BLaER1 treated with 17β-estradiol and CSF1 and Interleukin-3, amounts not matched to agents 10 nM and 100 nM (cell line): ENCODE measurements around the gene CCT2.
A peak's percentile ranks its signal among the peaks of the same experiment; 100 is the strongest.

Source experiments
- H3K27ac ChIP-seq, 11 experiments: shearing (Covaris generic); formaldehyde crosslinking; 2 replicates each; pipeline ENCODE4 v1.8.1; 2022
- H3K27me3 ChIP-seq, 11 experiments: shearing (Covaris generic); formaldehyde crosslinking; 2 replicates each; pipeline ENCODE4 v1.8.1; 2022
- H3K36me3 ChIP-seq, 11 experiments: shearing (Covaris generic); formaldehyde crosslinking; 2 replicates each; pipeline ENCODE4 v1.8.1; 2022
- H3K4me1 ChIP-seq, 10 experiments: shearing (Covaris generic); formaldehyde crosslinking; 2 replicates each; pipeline ENCODE4 v1.8.1; 2022
- H3K4me2 ChIP-seq, 11 experiments: shearing (Covaris generic); formaldehyde crosslinking; 2 replicates each; pipeline ENCODE4 v1.8.1; 2022
- H3K4me3 ChIP-seq, 10 experiments: shearing (Covaris generic); formaldehyde crosslinking; 2 replicates each; pipeline ENCODE4 v1.8.1; 2022
- H3K9ac ChIP-seq, 11 experiments: shearing (Covaris generic); formaldehyde crosslinking; 2 replicates each; pipeline ENCODE4 v1.8.1; 2022
- H3K9me3 ChIP-seq, 11 experiments: shearing (Covaris generic); formaldehyde crosslinking; replicated peaks in 1 of 11; 2 replicates each; pipeline ENCODE4 v1.8.1; 2022
- H4K20me1 ChIP-seq, 11 experiments: shearing (Covaris generic); formaldehyde crosslinking; 2 replicates each; pipeline ENCODE4 v1.8.1; 2022
- Cebpa-rat ChIP-seq, 11 experiments: shearing (Covaris generic); IDR thresholded peaks; 2 replicates each; pipeline ENCODE4 v1.8.1; 2022

Gene CCT2

GRCh38 chr12:69644511-69644910, 59.3 kb downstream of the CCT2 start:
- TF ChIP-seq Cebpa-rat (IDR thresholded peaks at IDR 0.05) = no peak
- H3K9me3 ChIP-seq = no peaks in the 10 kb centered on the region
- peaks cover 0 to 6% (median 0%) of the 10 kb centered on the region in 10 experiments; a peak in 1 of 20 replicates for H3K4me1 ChIP-seq

GRCh38 chr12:69645031-69645430, 59.8 kb downstream of the CCT2 start:
- H3K27me3 ChIP-seq = no peaks in the 10 kb centered on the region
- no peaks in the 10 kb centered on the region for H3K9me3 ChIP-seq
- peaks cover 0 to 6% (median 0%) of the 10 kb centered on the region in 10 experiments; a peak in 1 of 20 replicates for H3K4me1 ChIP-seq
- H3K36me3 ChIP-seq = no peaks in the 10 kb centered on the region
- H3K4me2 ChIP-seq = no peak overlapping the region
- H3K27ac ChIP-seq = no peak overlapping the region
- H3K4me3 ChIP-seq = no peak overlapping the region
- H4K20me1 ChIP-seq = no peaks in the 10 kb centered on the region
- H3K9ac ChIP-seq = no peak overlapping the region
- no peak for TF ChIP-seq Cebpa-rat (IDR thresholded peaks at IDR 0.05)

More at GRCh38 chr12:69644511-69644910, 59.3 kb downstream of the CCT2 start:
- H3K4me3 ChIP-seq = no peak overlapping the region
- H4K20me1 ChIP-seq = no peaks in the 10 kb centered on the region
- H3K36me3 ChIP-seq = no peaks in the 10 kb centered on the region
- no peak overlapping the region for H3K4me2 ChIP-seq
- no peak overlapping the region for H3K9ac ChIP-seq
- no peaks in the 10 kb centered on the region for H3K27me3 ChIP-seq
- no peak overlapping the region for H3K27ac ChIP-seq

- no peak overlapping the region for H3K9ac ChIP-seq
- no peak for TF ChIP-seq Cebpa-rat (IDR thresholded peaks at IDR 0.05)
- H3K4me3 ChIP-seq = no peak overlapping the region
- no peak overlapping the region for H3K27ac ChIP-seq
- H4K20me1 ChIP-seq = no peaks in the 10 kb centered on the region
- H3K4me2 ChIP-seq = 0 out of 22 replicates have a peak overlapping the region, but pooled peaks of 2 of the 11 experiments have one; percentile 1 to 24
- no peaks in the 10 kb centered on the region for H3K27me3 ChIP-seq
- peaks cover 0 to 6% (median 0%) of the 10 kb centered on the region in 10 experiments; a peak in 1 of 20 replicates for H3K4me1 ChIP-seq
- H3K36me3 ChIP-seq = no peaks in the 10 kb centered on the region
- no peaks in the 10 kb centered on the region for H3K9me3 ChIP-seq
Measured at GRCh38 chr12:69647178-69647577, 61.9 kb downstream of the CCT2 start.

GRCh38 chr12:69648476-69648875, 63.2 kb downstream of the CCT2 start:
- peaks cover 0 to 6% (median 0%) of the 10 kb centered on the region in 10 experiments; a peak in 2 of 20 replicates for H3K4me1 ChIP-seq
- H3K9ac ChIP-seq = no peak overlapping the region
- H3K27ac ChIP-seq = no peak overlapping the region
- H3K4me3 ChIP-seq = no peak overlapping the region
- TF ChIP-seq Cebpa-rat (IDR thresholded peaks at IDR 0.05) = no peak
- H3K9me3 ChIP-seq = no peaks in the 10 kb centered on the region
- H3K27me3 ChIP-seq = no peaks in the 10 kb centered on the region
- H3K4me2 ChIP-seq = no peak overlapping the region
- H3K36me3 ChIP-seq = no peaks in the 10 kb centered on the region
- no peaks in the 10 kb centered on the region for H4K20me1 ChIP-seq

GRCh38 chr12:69649529-69649928, 64.3 kb downstream of the CCT2 start:
- Histone ChIP-seq H3K9me3 (no peaks in the 10 kb centered on the region), H3K9ac (no peak overlapping the region), H3K36me3 (no peaks in the 10 kb centered on the region), H3K27ac (no peak overlapping the region), H3K4me2 (no peak overlapping the region), H3K4me3 (no peak overlapping the region), H3K27me3 (no peaks in the 10 kb centered on the region), H4K20me1 (no peaks in the 10 kb centered on the region), H3K4me1 (peaks cover 0 to 14% (median 2%) of the 10 kb centered on the region in 10 experiments; a peak in 3 of 20 replicates)
- TF ChIP-seq Cebpa-rat (IDR thresholded peaks at IDR 0.05) = no peak
